Esophagus muscularis mucosa (tissue), 3 donors: Measurements from ENCODE around the gene NR3C2.

Experiments
- CTCF ChIP-seq, 3 experiments: fragments of 200-600 bp in 2 of 3; fragments of 450-650 bp in 1 of 3; sonication (generic) in 2 of 3; IDR thresholded peaks; one replicate each; pipeline ENCODE4 v1.5.1; 2017 to 2019; ENCODE audit warnings: antibody characterized with exemption in 3 of 3, mild to moderate bottlenecking in 2 of 3, moderate library complexity in 1 of 3
- POLR2A ChIP-seq: fragments of 450-650 bp; IDR thresholded peaks from one replicate; pipeline ENCODE4 v1.6.1; 2017; ENCODE audit warnings: antibody characterized with exemption, moderate library complexity, mild to moderate bottlenecking, low read depth
- POLR2AphosphoS5 ChIP-seq, 2 donors: sonication (generic); formaldehyde crosslinking; IDR thresholded peaks; one replicate each; pipeline ENCODE4 v1.6.1; 2017; ENCODE audit warnings: antibody characterized with exemption in 2 of 2

- TF ChIP-seq CTCF (IDR thresholded peaks at IDR 0.05) (no peak), POLR2A (no peak), POLR2AphosphoS5 (IDR thresholded peaks at IDR 0.05) (no peak)
These were observed 227.0 kb downstream of the NR3C2 start for GRCh38 chr4:148215202-148215601.
